OCI-LY3 (cell line): ENCODE measurements around the gene CDK4.

Experiments used
- CTCF ChIP-seq: fragments of 200-600, 300-600 bp; sonication (generic); IDR thresholded peaks from 2 replicates; pipeline ENCODE4 v1.5.1; 2014; ENCODE audit warnings: antibody characterized with exemption, low read length, low read depth
- EZH2phosphoT487 ChIP-seq: fragments of 200-600 bp; shearing (Covaris generic); IDR thresholded peaks from 2 replicates; pipeline ENCODE4 v1.6.1; 2018; ENCODE audit warnings: antibody characterized with exemption, mixed run types, low read depth

- TF ChIP-seq CTCF (no peak), EZH2phosphoT487 (no peak)
Observed at GRCh38 chr12:57775044-57775443, 22.9 kb upstream of the CDK4 start.
